Hematopoietic multipotent progenitor cell (in vitro differentiated cells): ENCODE results near the gene PDE8A. TPM values are rescaled to one million over a fixed set of nuclear protein-coding genes. Genes with fewer than 3 reads are reported as not detected.
A peak's percentile ranks its signal among the peaks of the same experiment; 100 is the strongest.

ENCODE experiments used
- DNase-seq, 3 donors: peaks; one replicate each; pipeline ENCODE4 v3.0.0-alpha.2; 2011 to 2015; ENCODE audit warnings: low read depth in 2 of 3, low spot score in 2 of 3
- total RNA-seq: library from RNA; depleted of rRNA; stranded (reverse); fragments of >200 nt; gene quantifications from one replicate; pipeline ENCODE4 v1.2.3, GENCODE V29; 2012

PDE8A gene
- total RNA-seq, 1 donor, result 5.7 TPM

GRCh38 chr15:85116925-85117646 lies 135.4 kb downstream of the PDE8A start:
- DNase-seq, result no peak

GRCh38 chr15:85118173-85118572 lies 136.5 kb downstream of the PDE8A start:
- DNase-seq, result no peak

DNA sequence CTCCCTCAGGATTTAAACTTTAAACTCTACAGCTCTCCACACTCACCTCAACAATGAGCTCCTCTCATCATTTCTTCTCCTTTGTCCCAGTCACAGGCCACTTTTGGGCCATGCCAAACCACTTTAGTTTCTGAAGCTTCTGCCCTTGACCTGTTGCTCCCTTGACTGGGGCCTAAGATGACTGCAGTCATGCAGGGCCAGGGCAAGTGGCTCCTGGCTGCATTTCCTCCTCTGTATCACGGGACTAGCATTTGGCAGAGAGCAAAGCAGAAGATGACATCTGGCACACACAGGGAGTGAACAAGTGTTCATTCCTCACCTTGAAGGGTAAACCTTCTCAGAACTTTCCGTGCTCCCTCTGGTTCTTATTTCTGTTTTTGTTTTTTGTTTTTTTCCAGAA lies 136.9 kb downstream of the PDE8A start:
- DNase-seq, result no peak

DNA sequence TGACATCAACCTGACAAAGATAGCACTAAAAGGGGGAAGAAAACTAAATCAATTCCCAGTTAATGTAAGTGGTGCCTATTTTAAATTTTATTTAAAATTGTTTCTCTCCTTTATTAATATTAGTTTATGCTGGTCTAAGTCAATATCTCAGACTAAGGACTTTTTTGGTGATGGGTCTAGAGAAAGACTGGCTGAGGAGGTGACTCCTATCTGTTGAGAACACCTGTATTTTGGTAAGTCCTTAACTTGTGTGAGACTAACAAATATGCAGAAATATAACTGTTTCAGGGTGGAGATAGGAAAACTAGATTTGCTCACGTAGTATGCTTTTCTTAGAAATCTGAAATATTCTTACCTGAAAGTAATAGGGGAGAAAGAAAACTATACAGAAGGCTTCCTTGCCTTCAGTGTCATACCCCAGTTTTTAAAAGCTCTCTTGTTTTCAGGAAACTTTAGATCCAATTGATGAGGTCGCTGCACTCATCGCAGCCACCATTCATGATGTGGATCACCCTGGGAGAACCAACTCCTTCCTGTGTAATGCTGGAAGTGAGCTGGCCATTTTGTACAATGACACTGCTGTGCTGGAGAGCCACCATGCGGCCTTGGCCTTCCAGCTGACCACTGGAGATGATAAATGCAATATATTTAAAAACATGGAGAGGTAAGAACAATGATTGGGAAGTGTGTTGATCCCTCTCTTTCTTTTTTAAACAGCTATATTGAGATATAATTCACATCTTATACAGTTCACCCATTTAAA lies 138.9 kb downstream of the PDE8A start:
- DNase-seq, result no peak

DNA sequence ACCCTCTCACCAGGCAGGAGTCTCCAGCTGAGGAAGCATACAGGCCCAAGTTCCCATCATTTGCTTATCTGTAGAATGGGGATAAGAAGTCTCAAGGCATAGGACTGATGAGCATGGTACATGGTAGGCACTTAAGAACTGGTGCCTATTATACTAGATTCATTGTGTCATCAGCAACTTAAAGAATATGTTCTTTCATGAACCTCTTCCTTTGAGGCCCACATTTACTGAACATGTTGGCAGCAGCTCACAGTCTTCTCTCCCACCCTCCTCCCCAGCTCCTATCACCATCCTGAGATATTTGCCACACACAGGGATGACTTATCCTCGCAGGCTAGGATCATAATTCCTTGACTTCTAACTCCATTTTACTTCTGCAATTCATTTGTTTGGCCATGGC lies 142.5 kb downstream of the PDE8A start:
- no peak for DNase-seq

- DNase-seq, result no peak
Measured at GRCh38 chr15:85125056-85125661, 143.5 kb downstream of the PDE8A start.

- DNase-seq, result no peak
Measured at GRCh38 chr15:85128621-85129020, 147.0 kb downstream of the PDE8A start.

GRCh38 chr15:85129881-85130280 lies 148.2 kb downstream of the PDE8A start:
- DNase-seq, result no peak

DNA sequence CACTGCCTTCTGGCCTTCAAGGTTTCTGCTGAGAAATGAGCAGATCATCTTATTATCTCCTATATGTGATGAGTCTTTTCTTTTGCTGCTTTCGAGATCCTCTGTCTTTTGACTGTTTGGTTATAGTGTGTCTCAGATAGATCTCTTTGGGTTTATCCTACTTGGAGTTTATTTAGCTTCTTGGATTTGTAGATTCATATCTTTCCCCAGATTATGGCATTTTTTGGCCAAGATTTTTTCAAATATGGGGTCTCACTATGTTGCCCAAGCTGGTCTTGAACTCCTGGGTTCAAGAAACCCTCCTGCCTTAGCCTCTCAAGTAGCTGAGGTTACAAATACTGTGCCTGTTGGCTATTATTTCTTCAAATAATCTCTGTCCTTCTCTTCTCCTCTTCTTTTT lies 150.3 kb downstream of the PDE8A start:
- no peak for DNase-seq

DNA sequence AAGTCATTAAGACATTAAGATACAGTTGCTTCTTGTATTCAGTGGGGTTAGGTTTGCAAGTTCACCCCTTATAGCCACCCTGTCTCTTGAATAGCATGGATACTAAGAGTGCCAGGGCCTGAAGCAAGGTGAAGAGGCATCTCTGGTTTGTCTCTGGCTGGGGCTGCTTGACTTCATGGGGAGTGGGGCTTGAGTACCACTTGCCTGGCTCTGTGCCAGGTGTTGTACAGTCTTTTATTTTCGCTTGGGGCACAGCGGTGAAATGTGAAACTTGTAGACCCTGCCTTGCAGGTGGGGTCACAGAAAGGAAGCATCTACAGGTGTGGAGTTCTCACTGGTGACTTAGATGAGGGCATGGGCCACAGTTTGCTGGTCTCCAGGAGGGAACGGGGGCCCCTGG lies 152.1 kb downstream of the PDE8A start:
- DNase-seq, result no peak

GRCh38 chr15:85137489-85138168 lies 156.0 kb downstream of the PDE8A start:
- no peak for DNase-seq

DNA sequence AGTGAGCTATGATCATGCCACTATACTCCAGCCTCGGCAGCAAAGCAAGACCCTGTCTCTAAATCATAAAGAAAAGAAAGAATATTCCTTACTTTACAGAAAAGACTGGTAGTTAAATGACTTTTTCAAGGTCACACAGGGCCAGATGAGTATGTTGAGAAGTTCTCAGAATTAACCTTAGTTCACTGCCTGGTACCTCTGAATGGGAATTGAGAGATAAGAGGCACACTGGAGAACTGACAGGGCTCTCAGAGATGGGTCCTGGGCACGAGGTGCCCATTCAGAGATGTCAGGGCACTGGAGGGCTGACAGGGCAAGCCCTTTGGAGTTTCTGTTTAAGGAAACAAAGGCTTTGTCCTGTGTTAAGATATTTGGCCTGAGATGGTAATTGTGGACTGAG lies 157.7 kb downstream of the PDE8A start:
- no peak for DNase-seq

- no peak for DNase-seq
Measured at GRCh38 chr15:85141726-85142125, 160.1 kb downstream of the PDE8A start.

- no peak for DNase-seq
Measured at GRCh38 chr15:85142312-85142711, 160.7 kb downstream of the PDE8A start.

DNA sequence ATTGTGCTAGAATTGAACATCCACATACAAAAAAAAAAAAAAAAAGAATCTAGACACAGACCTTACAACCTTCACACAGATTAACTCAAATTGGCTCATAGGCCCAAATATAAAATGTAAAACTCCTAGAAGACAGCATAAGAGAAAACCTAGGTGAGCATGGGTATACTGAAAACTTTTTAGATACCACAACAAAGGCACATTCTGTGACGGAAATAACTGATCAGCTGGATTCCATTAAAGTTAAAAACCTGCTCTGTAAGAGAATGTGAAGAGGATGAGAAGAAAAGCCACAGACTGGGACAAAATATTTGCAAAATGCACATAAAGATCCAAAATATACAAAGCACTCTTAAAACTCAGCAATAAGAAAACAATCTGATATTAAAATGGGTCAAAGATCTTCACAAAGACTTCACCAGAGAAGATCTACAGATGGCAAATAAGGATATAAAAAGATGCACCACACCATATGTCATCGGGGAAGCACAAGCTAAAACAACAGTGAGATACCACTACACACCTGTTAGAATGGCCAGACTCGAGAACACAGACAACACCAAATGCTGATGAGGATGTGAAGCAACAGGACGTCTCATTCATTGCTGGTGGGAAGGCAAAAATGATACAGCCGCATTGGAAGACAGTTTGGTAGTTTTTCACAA lies 167.9 kb downstream of the PDE8A start:
- no peak for DNase-seq

- no peak for DNase-seq
Measured at GRCh38 chr15:85150130-85150480, 168.4 kb downstream of the PDE8A start.

- DNase-seq, result no peak
Measured at GRCh38 chr15:85151145-85151544, 169.5 kb downstream of the PDE8A start.

DNA sequence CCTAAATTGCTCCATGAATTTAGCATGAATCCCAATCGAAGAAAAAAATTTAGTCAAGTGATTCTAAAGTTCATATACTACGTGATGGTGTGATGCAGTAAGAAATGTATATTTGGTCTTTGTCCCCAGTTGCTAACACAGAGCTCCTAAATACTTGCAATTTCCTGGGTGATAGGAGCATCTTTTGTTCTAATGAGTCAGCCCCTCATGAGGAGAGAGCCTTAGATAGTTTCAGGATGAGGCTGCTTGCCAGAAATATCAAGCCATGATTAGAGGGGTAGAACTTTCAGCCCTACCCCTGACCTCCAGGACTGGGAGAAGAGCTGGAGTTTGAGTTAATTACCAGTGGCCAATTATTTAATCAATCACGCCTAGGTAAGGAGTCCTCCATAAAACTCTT lies 170.2 kb downstream of the PDE8A start:
- no peak for DNase-seq

- DNase-seq, result peak in 2 of 3 donors; percentile 7 to 19
Measured at GRCh38 chr15:85154061-85154460, 172.4 kb downstream of the PDE8A start.

GRCh38 chr15:85155360-85155759 lies 173.7 kb downstream of the PDE8A start:
- no peak for DNase-seq

GRCh38 chr15:85155857-85156256 lies 174.2 kb downstream of the PDE8A start:
- DNase-seq, result no peak
